ENCODE data around the gene CAPN12.

GRCh38 chr19:38700902-38701454, 43.3 kb downstream of the CAPN12 start:
- TF ChIP-seq EZH2 (IDR thresholded peaks at IDR 0.05; ENCODE audit: insufficient read depth, poor library complexity, severe bottlenecking) (no peak), EZH2phosphoT487 (IDR thresholded peaks at IDR 0.05; ENCODE audit: insufficient read depth, low read depth) (no peak)

Measured in GM23248 (cell line).